Stimulated activated CD4-positive, alpha-beta T cell treated with anti-CD3 and anti-CD28 coated beads, Interleukin-15, amount 100 ng/mL, for 1 hour (primary cell): ENCODE measurements around the gene CKS1B.

Experiments
- DNase-seq, 2 donors: peaks; one replicate each; pipeline ENCODE4 v3.0.0-alpha.2; 2020; ENCODE audit warnings: low read depth in 1 of 2, low spot score in 1 of 2

Gene CKS1B

GRCh38 chr1:154974102-154974807 lies at the start of gene CKS1B:
TSS of gene CKS1B (plus strand) at chr1:154974681. CDS start at chr1:154974746, 65 bp downstream.
- DNase-seq: peak; percentile 88 to 94

GRCh38 chr1:154925335-154926170 lies 48.9 kb upstream of the CKS1B start:
- no peak for DNase-seq

GRCh38 chr1:154926201-154926600 lies 48.3 kb upstream of the CKS1B start:
- no peak for DNase-seq

- no peak for DNase-seq
Measured at GRCh38 chr1:154931940-154932487, 42.5 kb upstream of the CKS1B start.

GRCh38 chr1:154934358-154934948 lies 40.0 kb upstream of the CKS1B start:
- DNase-seq: no peak

GRCh38 chr1:154935749-154936554 lies 38.5 kb upstream of the CKS1B start:
- no peak for DNase-seq

GRCh38 chr1:154936555-154937084 lies 37.9 kb upstream of the CKS1B start, which contains the start of gene PMVK:
TSS of gene PMVK (minus strand) at chr1:154936719. CDS start at chr1:154936685, 34 bp downstream.
- peak; percentile 84 to 86 for DNase-seq

GRCh38 chr1:154937085-154937987 lies 37.1 kb upstream of the CKS1B start:
- DNase-seq: peak; percentile 30 to 76

GRCh38 chr1:154937988-154938386 lies 36.5 kb upstream of the CKS1B start:
- no peak for DNase-seq

GRCh38 chr1:154938604-154939399 lies 35.7 kb upstream of the CKS1B start:
- no peak for DNase-seq

GRCh38 chr1:154940213-154940560 lies 34.3 kb upstream of the CKS1B start:
- no peak for DNase-seq

GRCh38 chr1:154940651-154941194 lies 33.8 kb upstream of the CKS1B start:
- DNase-seq: no peak

- DNase-seq: no peak
Measured at GRCh38 chr1:154941333-154942013, 33.0 kb upstream of the CKS1B start.

- no peak for DNase-seq
Measured at GRCh38 chr1:154943649-154944400, 30.7 kb upstream of the CKS1B start.

- DNase-seq: no peak
Measured at GRCh38 chr1:154944401-154945159, 29.9 kb upstream of the CKS1B start.

- DNase-seq: no peak
Measured at GRCh38 chr1:154945160-154945961, 29.1 kb upstream of the CKS1B start.
